H9 (cell line): Measurements from ENCODE around the gene RANGRF. TPM values are rescaled to one million over a fixed set of nuclear protein-coding genes. Genes with fewer than 3 reads are reported as not detected.

ENCODE experiments used
- DNase-seq: peaks from one replicate; pipeline ENCODE4 v3.0.0-alpha.2; 2017
- H2AFZ ChIP-seq: one replicate; pipeline ENCODE4 v1.6.1; 2013; ENCODE audit warnings: mild to moderate bottlenecking, low read length, control low read depth, moderate library complexity
- H2AK5ac ChIP-seq: 2 replicates; pipeline ENCODE4 v1.6.1; 2013; ENCODE audit warnings: low read length, control low read depth, mixed read lengths; ENCODE audit not compliant: insufficient read length
- H2BK120ac ChIP-seq: one replicate; pipeline ENCODE4 v1.6.1; 2013; ENCODE audit warnings: low read depth, mild to moderate bottlenecking, low read length, control low read depth, inconsistent platforms; ENCODE audit not compliant: poor library complexity, severe bottlenecking
- H2BK12ac ChIP-seq: 2 replicates; pipeline ENCODE4 v1.6.1; 2013; ENCODE audit warnings: low read length, control low read depth, mixed read lengths, low read depth; ENCODE audit not compliant: insufficient read length
- H2BK15ac ChIP-seq: 2 replicates; pipeline ENCODE4 v1.6.1; 2013; ENCODE audit warnings: low read depth, low read length, control low read depth
- H2BK20ac ChIP-seq: one replicate; pipeline ENCODE4 v1.6.1; 2013; ENCODE audit warnings: low read depth, mild to moderate bottlenecking, low read length, control low read depth, inconsistent platforms; ENCODE audit not compliant: poor library complexity, severe bottlenecking
- H2BK5ac ChIP-seq: 2 replicates; pipeline ENCODE4 v1.6.1; 2013; ENCODE audit warnings: low read length, control low read depth, mixed read lengths; ENCODE audit not compliant: insufficient read length
- H3K14ac ChIP-seq: 2 replicates; pipeline ENCODE4 v1.6.1; 2013; ENCODE audit warnings: low read length, control low read depth; ENCODE audit not compliant: insufficient read depth
- H3K18ac ChIP-seq: 2 replicates; pipeline ENCODE4 v1.6.1; 2013; ENCODE audit warnings: low read depth, mild to moderate bottlenecking, mixed read lengths, low read length, control low read depth; ENCODE audit not compliant: insufficient read length
- H3K23ac ChIP-seq: 2 replicates; pipeline ENCODE4 v1.6.1; 2013; ENCODE audit warnings: low read length, control low read depth, mixed read lengths, low read depth; ENCODE audit not compliant: insufficient read length
- H3K23me2 ChIP-seq: 2 replicates; pipeline ENCODE4 v1.6.1; 2013; ENCODE audit warnings: low read depth, mild to moderate bottlenecking, mixed read lengths, low read length, control low read depth; ENCODE audit not compliant: insufficient read length, poor library complexity, severe bottlenecking
- H3K27ac ChIP-seq: 2 replicates; pipeline ENCODE4 v1.5.1; 2013; ENCODE audit warnings: low read length, control low read depth, mixed read lengths, low read depth; ENCODE audit not compliant: insufficient read length
- H3K27me3 ChIP-seq: 2 replicates; pipeline ENCODE4 v1.6.1; 2013; ENCODE audit warnings: low read length, control low read depth, inconsistent platforms; ENCODE audit not compliant: insufficient read depth
- H3K4ac ChIP-seq: 2 replicates; pipeline ENCODE4 v1.6.1; 2013; ENCODE audit warnings: low read depth, mild to moderate bottlenecking, control low read depth, inconsistent platforms, low read length, moderate library complexity
- H3K4me1 ChIP-seq: 2 replicates; pipeline ENCODE4 v1.6.1; 2013; ENCODE audit warnings: low read length, control low read depth, inconsistent platforms; ENCODE audit not compliant: insufficient read depth
- H3K4me2 ChIP-seq: 2 replicates; pipeline ENCODE4 v1.6.1; 2013; ENCODE audit warnings: low read length, control low read depth, mixed read lengths; ENCODE audit not compliant: insufficient read length, insufficient read depth
- H3K56ac ChIP-seq: 2 replicates; pipeline ENCODE4 v1.6.1; 2013; ENCODE audit warnings: low read depth, mild to moderate bottlenecking, mixed read lengths, low read length, control low read depth; ENCODE audit not compliant: insufficient read length
- H3K79me1 ChIP-seq: 2 replicates; pipeline ENCODE4 v1.6.1; 2013; ENCODE audit warnings: low read depth, mild to moderate bottlenecking, moderate library complexity, low read length, control low read depth, inconsistent platforms; ENCODE audit not compliant: insufficient read depth, poor library complexity, severe bottlenecking
- H3K79me2 ChIP-seq: 2 replicates; pipeline ENCODE4 v1.6.1; 2013; ENCODE audit warnings: low read length, control low read depth, inconsistent platforms; ENCODE audit not compliant: insufficient read depth
- H3K9ac ChIP-seq: 2 replicates; pipeline ENCODE4 v1.6.1; 2013; ENCODE audit warnings: low read length, control low read depth, mixed read lengths; ENCODE audit not compliant: insufficient read length; ENCODE audit errors: extremely low read depth
- H3K9me3 ChIP-seq: one replicate; pipeline ENCODE4 v1.6.1; 2013; ENCODE audit warnings: low read depth, low read length, inconsistent platforms; ENCODE audit not compliant: control insufficient read depth
- H3T11ph ChIP-seq: one replicate; pipeline ENCODE4 v1.6.1; 2013; ENCODE audit warnings: mild to moderate bottlenecking, low read length, control low read depth, inconsistent platforms
- H4K20me1 ChIP-seq: one replicate; pipeline ENCODE4 v1.6.1; 2013; ENCODE audit not compliant: control insufficient read depth, insufficient read length, insufficient read depth
- H4K5ac ChIP-seq: 2 replicates; pipeline ENCODE4 v1.6.1; 2013; ENCODE audit warnings: low read depth, mild to moderate bottlenecking, mixed read lengths, low read length, control low read depth; ENCODE audit not compliant: insufficient read length
- H4K8ac ChIP-seq: replicated peaks from 2 replicates; pipeline ENCODE4 v1.6.1; 2013; ENCODE audit warnings: low read length, control low read depth, mixed read lengths, low read depth; ENCODE audit not compliant: insufficient read length
- H4K91ac ChIP-seq: 2 replicates; pipeline ENCODE4 v1.6.1; 2013; ENCODE audit warnings: low read depth, mild to moderate bottlenecking, moderate library complexity, mixed read lengths, low read length, control low read depth; ENCODE audit not compliant: insufficient read length
- H3K27ac Mint-ChIP-seq, 3 experiments: 2 replicates in 2 of 3; 3 replicates in 1 of 3; pipeline ENCODE4 v1.8.0; 2020 to 2021; ENCODE audit warnings: mixed read lengths in 3 of 3, mild to moderate bottlenecking in 1 of 3, moderate library complexity in 1 of 3
- H3K27me3 Mint-ChIP-seq: 2 replicates; pipeline ENCODE4 v1.8.0; 2021; ENCODE audit warnings: low read depth, mild to moderate bottlenecking, moderate library complexity, mixed read lengths
- H3K36me3 Mint-ChIP-seq, 3 experiments: 2 replicates in 2 of 3; 3 replicates in 1 of 3; pipeline ENCODE4 v1.8.0; 2020 to 2021; ENCODE audit warnings: low read depth in 3 of 3, mixed read lengths in 3 of 3; ENCODE audit not compliant: insufficient read depth in 1 of 3
- H3K4me1 Mint-ChIP-seq, 2 experiments: 2 replicates each; pipeline ENCODE4 v1.8.0; 2020; ENCODE audit warnings: mixed read lengths in 2 of 2
- H3K4me3 Mint-ChIP-seq, 2 experiments: 2 replicates in 1 of 2; 3 replicates in 1 of 2; pipeline ENCODE4 v1.8.0; 2020 to 2021; ENCODE audit warnings: mild to moderate bottlenecking in 2 of 2, mixed read lengths in 2 of 2, moderate library complexity in 1 of 2
- H3K9me3 Mint-ChIP-seq, 2 experiments: 2 replicates in 1 of 2; 3 replicates in 1 of 2; pipeline ENCODE4 v1.8.0; 2020; ENCODE audit warnings: mild to moderate bottlenecking in 2 of 2, mixed read lengths in 2 of 2, moderate library complexity in 1 of 2
- CTCF ChIP-seq: fragments of 200-600 bp; sonication (generic); conservative IDR thresholded peaks from 3 replicates; pipeline ENCODE4 v1.8.0; 2021; ENCODE audit warnings: antibody characterized with exemption, mild to moderate bottlenecking
- WGBS: extraction: QIAGEN DNeasy Blood & Tissue Kit; methylation state at CpG from one replicate; pipeline ENCODE4 v1.1.7; 2013; ENCODE audit warnings: missing lambda C conversion rate, low lambda C conversion rate, mixed read lengths; ENCODE audit not compliant: insufficient read length; ENCODE audit errors: extremely low coverage; 5-methylcytosine and 5-hydroxymethylcytosine counted together
- total RNA-seq: library from RNA; stranded (reverse); gene quantifications from 2 replicates; pipeline ENCODE4 v1.2.1, GENCODE V29; 2021

RANGRF gene
- total RNA-seq, 1 experiment from 2014 or later, result 36.9 TPM

- Histone ChIP-seq H3K27ac (no peak overlapping the region), H4K91ac (no peak overlapping the region), H3T11ph (no peak overlapping the region), H4K5ac (no peak overlapping the region), H2BK12ac (no peak overlapping the region), H3K4me1 (no peaks in the 10 kb centered on the region), H4K8ac (no peak overlapping the region), H3K14ac (no peak overlapping the region), H3K56ac (no peak overlapping the region), H3K4me2 (peak overlapping the region; percentile 77), H3K18ac (no peak overlapping the region), H3K79me2 (no peaks in the 10 kb centered on the region), H3K9me3 (no peaks in the 10 kb centered on the region), H2BK15ac (no peak overlapping the region), H3K9ac (peak overlapping the region; percentile 15), H3K23ac (no peak overlapping the region), H2BK5ac (no peak overlapping the region), H2AK5ac (no peak overlapping the region), H2AFZ (no peak overlapping the region), H3K4ac (no peak overlapping the region), H2BK20ac (no peak overlapping the region), H3K23me2 (peaks cover 7% of the 10 kb centered on the region), H4K20me1 (no peaks in the 10 kb centered on the region), H3K27me3 (no peaks in the 10 kb centered on the region), H3K79me1 (no peaks in the 10 kb centered on the region), H2BK120ac (no peak overlapping the region)
- TF ChIP-seq CTCF, result no peak
- Mint-ChIP-seq H3K4me1 (peaks cover 32 to 33% of the 10 kb centered on the region in 2 experiments), H3K9me3 (no peaks in the 10 kb centered on the region), H3K4me3 (peak overlapping the region; percentile 93), H3K36me3 (peaks cover 2 to 7% (median 5%) of the 10 kb centered on the region in 3 experiments; a peak in 4 of 7 replicates), H3K27me3 (peaks cover 3% of the 10 kb centered on the region), H3K27ac (no peak overlapping the region; a peak in 1 of 7 replicates)
- DNase-seq, result peak; percentile 82
- no CpG with 5 or more reads among the region's 17 CpGs for WGBS
Measured at GRCh38 chr17:8289103-8289397, 580 bp downstream of the RANGRF start.
